ENCODE results near the gene MANSC1.
"Not testable (repeated sequence)": the region's sequence is repeated elsewhere in the genome, so short reads cannot be mapped to it uniquely, and the experiment has no call there.

Gene MANSC1

GRCh38 chr12:12323591-12323990, 26.5 kb downstream of the MANSC1 start:
- no peak for DNase-seq (ENCODE audit: low read depth)

DNA sequence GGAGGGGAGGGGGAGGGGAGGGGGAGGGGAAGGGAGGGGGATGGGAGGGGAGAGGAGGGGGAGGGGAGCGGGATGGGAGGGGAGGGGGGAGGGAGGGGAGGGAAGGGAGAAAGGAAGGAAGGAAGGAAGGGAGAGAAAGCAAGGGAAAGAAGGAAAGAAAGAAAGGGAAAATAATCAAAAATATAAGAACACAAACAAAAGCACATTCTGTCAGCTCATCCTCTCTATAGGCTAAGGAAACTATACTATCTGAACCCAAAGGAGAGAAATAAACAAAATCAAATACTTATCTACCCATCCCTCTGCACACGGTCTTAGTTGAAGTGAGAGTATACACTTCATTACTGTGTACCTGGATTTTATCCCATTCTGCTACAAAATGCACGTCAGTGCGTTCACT, 26.9 kb downstream of the MANSC1 start:
- DNase-seq (ENCODE audit: low read depth): no peak

GRCh38 chr12:12319451-12320183, 30.4 kb downstream of the MANSC1 start:
- DNase-seq (ENCODE audit: low read depth): no peak

DNA sequence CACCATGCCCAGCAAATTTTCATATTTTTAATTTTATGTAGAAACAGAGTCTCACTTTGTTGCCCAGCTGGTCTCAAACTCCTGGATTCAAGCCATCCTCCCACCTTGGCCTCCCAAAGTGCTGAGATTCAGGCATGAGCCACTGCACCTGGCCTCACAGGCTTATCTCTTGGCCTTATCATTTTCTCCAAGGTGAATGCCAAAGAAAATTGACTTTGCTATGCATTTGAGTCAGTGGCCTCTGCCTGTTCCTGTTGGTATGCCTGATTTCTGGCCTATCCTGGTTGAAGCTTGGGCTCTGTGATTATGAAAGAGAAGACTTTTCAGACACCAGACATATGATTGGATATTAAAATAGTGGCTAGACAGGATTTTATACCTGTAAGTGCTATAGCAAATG, 34.2 kb downstream of the MANSC1 start:
- no peak for DNase-seq (ENCODE audit: low read depth)

DNA sequence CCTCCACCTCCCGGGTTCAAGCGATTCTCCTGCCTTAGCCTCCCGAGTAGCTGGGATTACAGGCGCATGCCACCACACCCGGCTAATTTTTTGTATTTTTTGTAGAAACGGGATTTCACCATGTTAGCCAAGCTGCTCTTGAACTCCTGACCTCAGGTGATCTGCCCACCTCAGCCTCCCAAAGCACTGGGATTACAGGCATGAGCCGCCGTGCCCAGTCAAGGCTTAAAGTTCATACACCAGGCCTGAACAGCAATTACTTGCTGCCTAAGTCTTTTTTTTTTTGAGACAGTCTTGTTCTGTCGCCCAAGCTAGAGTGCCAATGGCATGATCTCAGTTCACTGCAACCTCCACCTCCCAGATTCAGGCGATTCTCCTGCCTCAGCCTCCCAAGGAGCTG, 39.3 kb downstream of the MANSC1 start:
- DNase-seq (ENCODE audit: low read depth): not testable (repeated sequence)

- no peak for DNase-seq (ENCODE audit: low read depth)
Measured at GRCh38 chr12:12305568-12306300, 44.3 kb downstream of the MANSC1 start.

GRCh38 chr12:12302976-12303375, 47.1 kb downstream of the MANSC1 start:
- no peak for DNase-seq (ENCODE audit: low read depth)

GRCh38 chr12:12301122-12301521, 48.9 kb downstream of the MANSC1 start:
- no peak for DNase-seq (ENCODE audit: low read depth)

DNA sequence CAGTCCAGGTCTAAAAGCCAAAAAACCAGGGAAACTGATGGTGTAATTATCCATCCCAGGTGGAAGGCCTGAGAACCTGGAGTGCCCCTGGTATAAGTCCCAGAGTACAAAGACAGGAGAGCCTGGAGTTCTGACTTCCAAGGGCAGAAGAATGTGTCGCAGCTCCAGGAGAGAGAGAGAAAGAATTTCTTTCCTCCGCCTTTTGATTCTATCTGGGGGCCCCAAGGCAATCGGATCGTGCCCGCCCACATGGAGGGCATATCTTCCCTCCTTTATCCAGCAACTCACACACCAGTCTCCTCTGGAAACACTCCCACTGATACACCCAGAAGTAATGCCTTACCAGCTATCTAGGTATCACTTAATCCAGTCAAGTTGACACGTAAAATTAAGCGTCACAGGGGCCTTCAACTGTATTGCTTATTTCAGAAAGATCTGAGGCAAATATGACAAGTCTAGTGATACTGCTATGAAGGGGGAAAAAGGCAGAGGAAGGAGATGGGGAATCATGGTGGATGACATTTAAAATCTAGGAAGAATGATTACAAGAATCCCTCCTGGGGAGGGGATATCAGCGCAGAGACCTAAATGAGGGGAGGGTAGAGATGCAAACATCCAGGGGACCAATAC, 52.7 kb downstream of the MANSC1 start:
- DNase-seq (ENCODE audit: low read depth): no peak

- DNase-seq (ENCODE audit: low read depth): no peak
Measured at GRCh38 chr12:12294215-12295005, 55.6 kb downstream of the MANSC1 start.

- DNase-seq (ENCODE audit: low read depth): no peak
Measured at GRCh38 chr12:12290206-12290605, 59.8 kb downstream of the MANSC1 start.

- no peak for DNase-seq (ENCODE audit: low read depth)
Measured at GRCh38 chr12:12286441-12286840, 63.6 kb downstream of the MANSC1 start.

DNA sequence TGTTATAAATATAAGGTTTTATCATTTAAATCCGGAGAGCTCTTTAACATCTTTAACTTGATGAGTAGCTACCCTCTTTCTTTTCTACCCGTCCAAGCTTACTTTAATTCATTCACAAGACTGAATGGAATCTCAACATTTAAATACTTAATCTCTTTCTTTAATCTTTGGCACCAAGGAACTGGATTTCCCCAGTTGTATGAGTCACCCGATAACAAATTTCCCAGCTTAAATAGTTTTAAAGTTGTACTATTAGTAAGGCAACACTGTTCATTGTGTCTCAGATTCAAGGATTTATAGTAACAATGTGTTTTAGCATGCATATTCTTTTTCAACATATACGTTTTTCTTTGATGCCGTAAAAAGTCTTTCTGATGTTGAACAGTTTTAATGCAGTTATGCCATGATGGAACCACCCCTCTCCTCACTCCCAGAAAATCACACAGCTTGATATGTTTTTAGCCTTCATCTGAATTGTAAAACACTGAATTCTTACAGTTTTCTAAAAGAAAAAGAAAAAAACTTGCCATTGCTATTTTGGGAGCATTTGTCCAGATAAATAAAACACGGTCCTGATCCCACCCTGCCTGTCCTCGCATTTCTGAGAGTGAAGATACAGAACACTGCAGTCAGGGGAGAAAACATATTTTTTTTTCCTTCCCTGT, 67.1 kb downstream of the MANSC1 start:
- no peak for DNase-seq (ENCODE audit: low read depth)

DNA sequence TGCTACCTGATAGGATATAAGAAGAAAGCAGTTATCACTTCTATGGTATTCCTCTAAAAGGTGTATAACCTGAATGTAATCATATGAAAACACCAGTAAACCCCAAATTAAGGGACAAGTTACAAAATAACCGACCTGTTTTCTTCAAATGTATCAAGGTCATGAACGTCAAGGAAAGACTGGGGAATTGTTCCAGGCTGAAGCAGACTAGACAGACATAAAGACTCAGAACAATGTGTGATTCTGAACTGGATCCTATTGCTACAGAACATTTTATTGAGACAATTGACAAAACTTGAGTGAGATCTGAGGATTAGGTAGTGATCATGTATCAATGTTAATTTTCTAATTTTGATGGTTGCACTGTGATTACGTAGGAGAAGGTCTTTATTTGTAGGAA, 67.8 kb downstream of the MANSC1 start:
- DNase-seq (ENCODE audit: low read depth): no peak

- DNase-seq (ENCODE audit: low read depth): no peak
Measured at GRCh38 chr12:12281134-12281533, 68.9 kb downstream of the MANSC1 start.

DNA sequence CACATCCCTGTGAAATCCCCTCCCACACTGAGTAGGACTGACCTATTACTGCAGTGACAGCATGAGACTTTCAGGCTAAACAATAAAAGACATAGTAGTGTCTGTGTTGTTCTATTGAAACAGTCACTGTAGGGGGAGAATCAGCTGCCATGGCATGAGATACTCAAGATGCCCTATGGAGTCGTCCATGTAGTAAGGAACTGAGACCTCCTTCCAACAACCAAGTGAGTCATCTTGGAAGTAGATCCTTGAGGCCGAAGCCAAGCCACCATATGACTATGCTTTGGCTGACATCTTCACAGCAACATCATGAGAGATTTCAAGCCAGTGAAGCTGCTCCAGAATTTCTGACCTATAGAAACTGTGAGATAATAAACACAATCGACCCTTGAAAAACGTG, 71.1 kb downstream of the MANSC1 start:
- DNase-seq (ENCODE audit: low read depth): no peak

All from activated T-helper 9 cell treated with anti-CD3 and anti-CD28 coated beads, Interleukin-2, amount 50 U/mL, for 16 hours (primary cell).